H9 (cell line): ENCODE results near the gene NACC1. TPM values are rescaled to one million over a fixed set of nuclear protein-coding genes. Genes with fewer than 3 reads are reported as not detected.
A peak's percentile ranks its signal among the peaks of the same experiment; 100 is the strongest.

Experiments
- DNase-seq: peaks from one replicate; pipeline ENCODE4 v3.0.0-alpha.2; 2017
- H2AFZ ChIP-seq: one replicate; pipeline ENCODE4 v1.6.1; 2013; ENCODE audit warnings: mild to moderate bottlenecking, low read length, control low read depth, moderate library complexity
- H2AK5ac ChIP-seq: 2 replicates; pipeline ENCODE4 v1.6.1; 2013; ENCODE audit warnings: low read length, control low read depth, mixed read lengths; ENCODE audit not compliant: insufficient read length
- H2BK120ac ChIP-seq: one replicate; pipeline ENCODE4 v1.6.1; 2013; ENCODE audit warnings: low read depth, mild to moderate bottlenecking, low read length, control low read depth, inconsistent platforms; ENCODE audit not compliant: poor library complexity, severe bottlenecking
- H2BK12ac ChIP-seq: 2 replicates; pipeline ENCODE4 v1.6.1; 2013; ENCODE audit warnings: low read length, control low read depth, mixed read lengths, low read depth; ENCODE audit not compliant: insufficient read length
- H2BK15ac ChIP-seq: 2 replicates; pipeline ENCODE4 v1.6.1; 2013; ENCODE audit warnings: low read depth, low read length, control low read depth
- H2BK20ac ChIP-seq: one replicate; pipeline ENCODE4 v1.6.1; 2013; ENCODE audit warnings: low read depth, mild to moderate bottlenecking, low read length, control low read depth, inconsistent platforms; ENCODE audit not compliant: poor library complexity, severe bottlenecking
- H2BK5ac ChIP-seq: 2 replicates; pipeline ENCODE4 v1.6.1; 2013; ENCODE audit warnings: low read length, control low read depth, mixed read lengths; ENCODE audit not compliant: insufficient read length
- H3K14ac ChIP-seq: 2 replicates; pipeline ENCODE4 v1.6.1; 2013; ENCODE audit warnings: low read length, control low read depth; ENCODE audit not compliant: insufficient read depth
- H3K18ac ChIP-seq: 2 replicates; pipeline ENCODE4 v1.6.1; 2013; ENCODE audit warnings: low read depth, mild to moderate bottlenecking, mixed read lengths, low read length, control low read depth; ENCODE audit not compliant: insufficient read length
- H3K23ac ChIP-seq: 2 replicates; pipeline ENCODE4 v1.6.1; 2013; ENCODE audit warnings: low read length, control low read depth, mixed read lengths, low read depth; ENCODE audit not compliant: insufficient read length
- H3K23me2 ChIP-seq: 2 replicates; pipeline ENCODE4 v1.6.1; 2013; ENCODE audit warnings: low read depth, mild to moderate bottlenecking, mixed read lengths, low read length, control low read depth; ENCODE audit not compliant: insufficient read length, poor library complexity, severe bottlenecking
- H3K27ac ChIP-seq: 2 replicates; pipeline ENCODE4 v1.5.1; 2013; ENCODE audit warnings: low read length, control low read depth, mixed read lengths, low read depth; ENCODE audit not compliant: insufficient read length
- H3K27me3 ChIP-seq: 2 replicates; pipeline ENCODE4 v1.6.1; 2013; ENCODE audit warnings: low read length, control low read depth, inconsistent platforms; ENCODE audit not compliant: insufficient read depth
- H3K4ac ChIP-seq: 2 replicates; pipeline ENCODE4 v1.6.1; 2013; ENCODE audit warnings: low read depth, mild to moderate bottlenecking, control low read depth, inconsistent platforms, low read length, moderate library complexity
- H3K4me1 ChIP-seq: 2 replicates; pipeline ENCODE4 v1.6.1; 2013; ENCODE audit warnings: low read length, control low read depth, inconsistent platforms; ENCODE audit not compliant: insufficient read depth
- H3K4me2 ChIP-seq: 2 replicates; pipeline ENCODE4 v1.6.1; 2013; ENCODE audit warnings: low read length, control low read depth, mixed read lengths; ENCODE audit not compliant: insufficient read length, insufficient read depth
- H3K56ac ChIP-seq: 2 replicates; pipeline ENCODE4 v1.6.1; 2013; ENCODE audit warnings: low read depth, mild to moderate bottlenecking, mixed read lengths, low read length, control low read depth; ENCODE audit not compliant: insufficient read length
- H3K79me1 ChIP-seq: 2 replicates; pipeline ENCODE4 v1.6.1; 2013; ENCODE audit warnings: low read depth, mild to moderate bottlenecking, moderate library complexity, low read length, control low read depth, inconsistent platforms; ENCODE audit not compliant: insufficient read depth, poor library complexity, severe bottlenecking
- H3K79me2 ChIP-seq: 2 replicates; pipeline ENCODE4 v1.6.1; 2013; ENCODE audit warnings: low read length, control low read depth, inconsistent platforms; ENCODE audit not compliant: insufficient read depth
- H3K9ac ChIP-seq: 2 replicates; pipeline ENCODE4 v1.6.1; 2013; ENCODE audit warnings: low read length, control low read depth, mixed read lengths; ENCODE audit not compliant: insufficient read length; ENCODE audit errors: extremely low read depth
- H3K9me3 ChIP-seq: one replicate; pipeline ENCODE4 v1.6.1; 2013; ENCODE audit warnings: low read depth, low read length, inconsistent platforms; ENCODE audit not compliant: control insufficient read depth
- H3T11ph ChIP-seq: one replicate; pipeline ENCODE4 v1.6.1; 2013; ENCODE audit warnings: mild to moderate bottlenecking, low read length, control low read depth, inconsistent platforms
- H4K20me1 ChIP-seq: one replicate; pipeline ENCODE4 v1.6.1; 2013; ENCODE audit not compliant: control insufficient read depth, insufficient read length, insufficient read depth
- H4K5ac ChIP-seq: 2 replicates; pipeline ENCODE4 v1.6.1; 2013; ENCODE audit warnings: low read depth, mild to moderate bottlenecking, mixed read lengths, low read length, control low read depth; ENCODE audit not compliant: insufficient read length
- H4K8ac ChIP-seq: replicated peaks from 2 replicates; pipeline ENCODE4 v1.6.1; 2013; ENCODE audit warnings: low read length, control low read depth, mixed read lengths, low read depth; ENCODE audit not compliant: insufficient read length
- H4K91ac ChIP-seq: 2 replicates; pipeline ENCODE4 v1.6.1; 2013; ENCODE audit warnings: low read depth, mild to moderate bottlenecking, moderate library complexity, mixed read lengths, low read length, control low read depth; ENCODE audit not compliant: insufficient read length
- H3K27ac Mint-ChIP-seq, 3 experiments: 2 replicates in 2 of 3; 3 replicates in 1 of 3; pipeline ENCODE4 v1.8.0; 2020 to 2021; ENCODE audit warnings: mixed read lengths in 3 of 3, mild to moderate bottlenecking in 1 of 3, moderate library complexity in 1 of 3
- H3K27me3 Mint-ChIP-seq: 2 replicates; pipeline ENCODE4 v1.8.0; 2021; ENCODE audit warnings: low read depth, mild to moderate bottlenecking, moderate library complexity, mixed read lengths
- H3K36me3 Mint-ChIP-seq, 3 experiments: 2 replicates in 2 of 3; 3 replicates in 1 of 3; pipeline ENCODE4 v1.8.0; 2020 to 2021; ENCODE audit warnings: low read depth in 3 of 3, mixed read lengths in 3 of 3; ENCODE audit not compliant: insufficient read depth in 1 of 3
- H3K4me1 Mint-ChIP-seq, 2 experiments: 2 replicates each; pipeline ENCODE4 v1.8.0; 2020; ENCODE audit warnings: mixed read lengths in 2 of 2
- H3K4me3 Mint-ChIP-seq, 2 experiments: 2 replicates in 1 of 2; 3 replicates in 1 of 2; pipeline ENCODE4 v1.8.0; 2020 to 2021; ENCODE audit warnings: mild to moderate bottlenecking in 2 of 2, mixed read lengths in 2 of 2, moderate library complexity in 1 of 2
- H3K9me3 Mint-ChIP-seq, 2 experiments: 2 replicates in 1 of 2; 3 replicates in 1 of 2; pipeline ENCODE4 v1.8.0; 2020; ENCODE audit warnings: mild to moderate bottlenecking in 2 of 2, mixed read lengths in 2 of 2, moderate library complexity in 1 of 2
- WGBS: extraction: QIAGEN DNeasy Blood & Tissue Kit; methylation state at CpG from one replicate; pipeline ENCODE4 v1.1.7; 2013; ENCODE audit warnings: missing lambda C conversion rate, low lambda C conversion rate, mixed read lengths; ENCODE audit not compliant: insufficient read length; ENCODE audit errors: extremely low coverage; 5-methylcytosine and 5-hydroxymethylcytosine counted together
- total RNA-seq: library from RNA; stranded (reverse); gene quantifications from 2 replicates; pipeline ENCODE4 v1.2.1, GENCODE V29; 2021
- TF ChIP-seq, protein P1 (sequence below): fragments of 200-600 bp; sonication (generic); conservative IDR thresholded peaks from 3 replicates; pipeline ENCODE4 v1.8.0; 2021; ENCODE audit warnings: antibody characterized with exemption, mild to moderate bottlenecking

Gene NACC1
- total RNA-seq, 1 experiment from 2014 or later: 198 TPM

- H3K4me2 ChIP-seq: peak overlapping the region; percentile 78
- no peaks in the 10 kb centered on the region for H3K27me3 ChIP-seq
- peak overlapping the region; percentile 96 to 97 for H3K4me3 Mint-ChIP-seq
- no peak overlapping the region for H2BK20ac ChIP-seq
- H2BK15ac ChIP-seq: no peak overlapping the region
- H4K8ac ChIP-seq: no peak overlapping the region
- H3K9me3 ChIP-seq: no peaks in the 10 kb centered on the region
- H3K14ac ChIP-seq: peak overlapping the region; percentile 97
- peak overlapping the region; percentile 97 for H3K9ac ChIP-seq
- peaks cover 22% of the 10 kb centered on the region for H3K23me2 ChIP-seq
- H2BK5ac ChIP-seq: peak overlapping the region; percentile 15
- H4K91ac ChIP-seq: no peak overlapping the region
- peaks cover 18 to 24% of the 10 kb centered on the region in 2 experiments for H3K4me1 Mint-ChIP-seq
- H2AFZ ChIP-seq: no peak overlapping the region
- H3T11ph ChIP-seq: no peak overlapping the region
- peak overlapping the region; percentile 52 for H2BK120ac ChIP-seq
- H3K27me3 Mint-ChIP-seq: peaks cover 12% of the 10 kb centered on the region
- no peaks in the 10 kb centered on the region for H4K20me1 ChIP-seq
- peak overlapping the region; percentile 97 for H3K18ac ChIP-seq
- no peak overlapping the region; the same call in 1 of the 2 replicates for H3K4ac ChIP-seq
- H3K27ac ChIP-seq: peak overlapping the region; percentile 84
- H3K36me3 Mint-ChIP-seq: peaks cover 14 to 21% (median 18%) of the 10 kb centered on the region in 3 experiments
- H3K9me3 Mint-ChIP-seq: peaks cover 8 to 9% of the 10 kb centered on the region in 2 experiments; a peak in 3 of 5 replicates
- H3K79me2 ChIP-seq: peaks cover 17% of the 10 kb centered on the region; the same call in 1 of the 2 replicates
- H3K27ac Mint-ChIP-seq: peak overlapping the region; percentile 98 to 99 (median 99)
- H4K5ac ChIP-seq: no peak overlapping the region
- no peak overlapping the region for H2BK12ac ChIP-seq
- no CpG with 5 or more reads among the region's 21 CpGs for WGBS
- peak overlapping the region; percentile 17 for H2AK5ac ChIP-seq
- H3K79me1 ChIP-seq: no peaks in the 10 kb centered on the region
- peak overlapping the region; percentile 24 for H3K56ac ChIP-seq
- H3K23ac ChIP-seq: no peak overlapping the region
- no peaks in the 10 kb centered on the region; the same call in 1 of the 2 replicates for H3K4me1 ChIP-seq
- peak; percentile 41 for DNase-seq
- TF ChIP-seq, protein P1, sequence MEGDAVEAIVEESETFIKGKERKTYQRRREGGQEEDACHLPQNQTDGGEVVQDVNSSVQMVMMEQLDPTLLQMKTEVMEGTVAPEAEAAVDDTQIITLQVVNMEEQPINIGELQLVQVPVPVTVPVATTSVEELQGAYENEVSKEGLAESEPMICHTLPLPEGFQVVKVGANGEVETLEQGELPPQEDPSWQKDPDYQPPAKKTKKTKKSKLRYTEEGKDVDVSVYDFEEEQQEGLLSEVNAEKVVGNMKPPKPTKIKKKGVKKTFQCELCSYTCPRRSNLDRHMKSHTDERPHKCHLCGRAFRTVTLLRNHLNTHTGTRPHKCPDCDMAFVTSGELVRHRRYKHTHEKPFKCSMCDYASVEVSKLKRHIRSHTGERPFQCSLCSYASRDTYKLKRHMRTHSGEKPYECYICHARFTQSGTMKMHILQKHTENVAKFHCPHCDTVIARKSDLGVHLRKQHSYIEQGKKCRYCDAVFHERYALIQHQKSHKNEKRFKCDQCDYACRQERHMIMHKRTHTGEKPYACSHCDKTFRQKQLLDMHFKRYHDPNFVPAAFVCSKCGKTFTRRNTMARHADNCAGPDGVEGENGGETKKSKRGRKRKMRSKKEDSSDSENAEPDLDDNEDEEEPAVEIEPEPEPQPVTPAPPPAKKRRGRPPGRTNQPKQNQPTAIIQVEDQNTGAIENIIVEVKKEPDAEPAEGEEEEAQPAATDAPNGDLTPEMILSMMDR: no peak
Measured at GRCh38 chr19:13154241-13154778, 36.2 kb downstream of the NACC1 start.
